Heart left ventricle (tissue), 16 donors: ENCODE results near the gene LCNL1. TPM values are rescaled to one million over a fixed set of nuclear protein-coding genes. Genes with fewer than 3 reads are reported as not detected.

ENCODE experiments used
- ATAC-seq, 4 donors: fragments of 200-7000 bp; cut with Tn5 transposase; one replicate each; pipeline ENCODE4 v1.9.1; 2020 to 2022; ENCODE audit warnings: moderate library complexity in 4 of 4, mild to moderate bottlenecking in 3 of 4, moderate number of reproducible peaks in 1 of 4
- DNase-seq, 5 donors: peaks; one replicate each; pipeline ENCODE4 v3.0.0-alpha.2; 2020
- H3K27ac ChIP-seq, 12 donors: fragments of 200-600 bp; sonication (generic) in 4 of 12; one replicate each; pipeline versions ENCODE4 v1.5.0 to v1.8.0; 2016 to 2022; ENCODE audit warnings: mild to moderate bottlenecking in 2 of 12
- H3K27me3 ChIP-seq, 9 donors: fragments of 200-600 bp; sonication (generic) in 2 of 9; one replicate each; pipeline versions ENCODE4 v1.5.1 to v1.8.0; 2016 to 2022; ENCODE audit warnings: mild to moderate bottlenecking in 3 of 9
- H3K36me3 ChIP-seq, 9 donors: fragments of 200-600 bp; sonication (generic) in 2 of 9; one replicate each; pipeline versions ENCODE4 v1.5.0 to v1.8.0; 2018 to 2022; ENCODE audit warnings: mild to moderate bottlenecking in 2 of 9
- H3K4me1 ChIP-seq, 12 donors: fragments of 200-600 bp; sonication (generic) in 4 of 12; one replicate each; pipeline versions ENCODE4 v1.5.0 to v1.8.0; 2016 to 2022; ENCODE audit warnings: mild to moderate bottlenecking in 3 of 12
- H3K4me3 ChIP-seq, 12 donors: fragments of 200-600 bp; sonication (generic) in 4 of 12; one replicate each; pipeline versions ENCODE4 v1.5.0 to v1.8.0; 2017 to 2022; ENCODE audit warnings: mild to moderate bottlenecking in 9 of 12, moderate library complexity in 4 of 12
- H3K9me3 ChIP-seq, 12 donors: fragments of 200-600 bp; sonication (generic) in 4 of 12; one replicate each; pipeline versions ENCODE4 v1.5.0 to v1.8.0; 2016 to 2022; ENCODE audit warnings: mild to moderate bottlenecking in 1 of 12
- CTCF ChIP-seq, 12 donors: fragments of 200-600 bp; sonication (generic) in 4 of 12; IDR thresholded peaks; one replicate each; pipeline versions ENCODE4 v1.5.0 to v1.8.0; 2018 to 2022; ENCODE audit warnings: antibody characterized with exemption in 12 of 12, mild to moderate bottlenecking in 5 of 12
- POLR2A ChIP-seq, 2 donors: fragments of 450-650 bp; IDR thresholded peaks; one replicate each; pipeline ENCODE4 v1.6.1; 2017; ENCODE audit warnings: antibody characterized with exemption in 2 of 2, mild to moderate bottlenecking in 2 of 2, moderate library complexity in 2 of 2
- WGBS, 4 donors: extraction: QIAGEN DNeasy Blood & Tissue Kit in 2 of 4; methylation state at CpG; one replicate each; pipeline versions ENCODE4 v1.1.5 to v1.1.7; 2013 to 2018; 5-methylcytosine and 5-hydroxymethylcytosine counted together
- intact Hi-C, 10 donors: fragments of 100-400 bp; cut with DNase I; formaldehyde crosslinking; loops; one replicate each; pipeline versions ENCODE4 v1.11.1 to v1.14.2; 2022
- polyA plus RNA-seq, 2 donors: library from polyadenylated mRNA; stranded (reverse); fragments of 200-250 nt; gene quantifications; one replicate each; pipeline ENCODE4 v1.2.3, GENCODE V29; 2013
- total RNA-seq, 9 donors: library from RNA; depleted of rRNA in 2 of 9; stranded (reverse); fragments of >200 nt in 2 of 9; fragmentation: NEBNext Ultra II Directional in 3 of 9; extraction: Animal tissue kit (Norgen Biotek cat#: 25700) in 3 of 9; gene quantifications; one replicate each; pipeline versions ENCODE4 v1.1.0 to v1.2.4, GENCODE V29; 2016 to 2023
- donor health status: ischemic (EF 13 %, LVEDD 7.1; RV severe dilation, severe dysfunction).
- donor health status: healthy with polysubstance abuse.
- donor health status: DM: no; HTN: yes; CAD: no.
- donor health status: DM: no; HTN: no; CAD: no.
- donor health status: ischemic (EF 25% LVEDD 6.9; RV normal size, moderate dysfunction).
- donor health status: ischemic (EF 25% LVEDD 5.7; RV mildly dilated, moderate dysfunction).
- donor health status: healthy.
- donor health status: DM: yes; HTN: yes; CAD: no.
- donor health status: ischemic (EF 35%, LVEDD 5.7; RV mildly dilated, moderate dysfunction).
- donor health status: nonischemic (EF 11% LVEDD 7.7; RV severe dilation, severe dysfunction).
- donor health status: DM: yes; HTN: yes; CAD: no.
- donor health status: PGD.
- donor health status: ischemic (EF 29% LVEDD 5.4; RV normal size, mild dysfunction).
- donor health status: nonischemic (EF 23%, LVEDD 6.1; RV moderate dilation, normal function).

LCNL1 gene
- total and polyA plus RNA-seq, 11 donors, result 0.14 to 14.9 (median 2.7) TPM

DNA sequence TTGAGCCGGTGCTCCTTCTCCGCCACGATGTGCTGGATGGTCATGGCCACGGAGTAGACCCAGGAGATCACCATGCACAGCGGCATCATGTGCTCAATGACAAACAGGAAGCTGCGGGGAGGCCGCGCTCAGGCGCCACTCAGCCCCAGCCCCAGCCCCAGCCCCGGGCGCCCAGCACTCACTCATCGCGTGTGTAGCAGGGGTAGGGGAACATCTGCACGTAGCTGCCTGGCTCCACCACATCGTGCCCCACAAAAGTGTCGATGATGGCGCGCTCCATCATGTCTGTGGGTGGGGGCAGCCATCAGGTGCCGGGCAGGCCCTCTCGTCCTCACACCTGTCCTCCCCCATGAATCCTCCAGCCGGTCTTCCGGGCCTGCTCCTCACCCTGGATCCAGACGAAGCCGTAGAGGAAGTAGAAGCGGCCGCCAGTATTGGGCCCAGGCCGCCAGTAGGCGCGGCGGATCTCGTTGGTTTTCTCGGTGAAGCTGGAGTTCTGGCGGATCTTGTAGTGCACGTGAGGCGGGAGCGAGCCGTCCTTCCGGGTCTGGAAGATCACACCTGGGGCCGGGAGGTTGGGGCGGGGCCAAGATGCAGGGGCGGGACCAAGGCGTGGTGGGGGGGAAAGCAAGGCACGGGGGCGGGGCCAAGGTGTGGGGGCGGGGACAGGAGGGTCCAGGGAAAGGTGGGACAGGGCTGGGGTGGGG is 35.2 kb downstream of the LCNL1 start:
- Histone ChIP-seq H3K27me3 (no peaks in the 10 kb centered on the region), H3K36me3 (peaks cover 0 to 73% (median 37%) of the 10 kb centered on the region in 9 donors), H3K9me3 (no peaks in the 10 kb centered on the region), H3K4me3 (no peak overlapping the region), H3K4me1 (no peaks in the 10 kb centered on the region), H3K27ac (no peak overlapping the region)
- TF ChIP-seq POLR2A (IDR thresholded peaks at IDR 0.05) (no peak), CTCF (IDR thresholded peaks at IDR 0.05) (no peak)
- no peak for DNase-seq
- ATAC-seq, result no peak
- intact Hi-C loops, result loop anchor here in 1 of 10 donors (5.0 kb wide), 1 partner anchor 191 kb away; no protein-coding TSS in a partner anchor
- 89 to 99% (median 94%) methylated on average over 17 to 45 of the region's 45 CpGs for WGBS, 4 donors

DNA sequence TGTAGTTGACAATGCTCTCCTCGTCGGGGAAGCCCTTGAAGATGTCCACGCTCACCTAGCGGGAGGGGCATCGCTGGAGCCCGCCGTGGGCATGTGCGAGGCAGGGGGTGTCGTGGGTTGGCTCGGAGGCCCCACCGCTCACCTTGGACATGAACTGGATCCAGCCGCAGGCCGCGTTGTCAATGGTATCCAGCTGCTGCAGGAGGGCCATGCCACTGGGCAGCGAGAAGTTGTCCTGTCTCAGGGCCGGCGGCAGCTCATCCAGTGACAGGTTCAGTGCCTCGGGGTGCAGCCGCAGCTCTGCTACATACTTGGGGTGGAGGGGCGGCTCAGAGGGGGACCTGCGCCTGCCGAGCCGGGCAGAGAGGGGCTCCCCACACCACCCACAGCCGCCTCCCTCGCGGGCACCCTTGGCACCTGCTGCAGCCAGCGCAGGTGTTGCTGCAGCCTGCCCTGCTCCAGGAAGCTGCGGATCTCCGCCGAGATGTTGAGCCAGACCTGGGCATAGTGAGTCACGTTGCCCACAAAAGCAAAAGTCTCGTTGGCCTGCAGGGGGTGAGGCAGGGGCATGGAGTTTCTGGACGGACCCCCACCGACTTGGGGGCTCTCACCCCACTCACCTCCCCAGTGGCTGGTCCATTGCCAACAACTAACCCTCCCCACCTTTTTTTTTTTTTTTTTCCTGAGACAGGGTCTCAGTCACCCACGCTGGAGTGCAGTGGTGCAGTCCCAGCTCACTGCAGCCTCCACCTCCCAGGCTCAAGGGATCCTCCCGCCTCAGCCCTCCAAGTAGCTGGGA is 36.2 kb downstream of the LCNL1 start:
- ATAC-seq (no peak), DNase-seq (no peak)
- Histone ChIP-seq H3K27me3 (no peaks in the 10 kb centered on the region), H3K36me3 (peaks cover 0 to 64% (median 37%) of the 10 kb centered on the region in 9 donors), H3K27ac (no peak overlapping the region), H3K9me3 (no peaks in the 10 kb centered on the region), H3K4me1 (no peaks in the 10 kb centered on the region), H3K4me3 (no peak overlapping the region)
- no peak for TF ChIP-seq CTCF (IDR thresholded peaks at IDR 0.05)
- TF ChIP-seq POLR2A (IDR thresholded peaks at IDR 0.05), result no peak
- WGBS, 4 donors, result 93 to 94% (median 94%) methylated on average over 23 to 36 of the region's 36 CpGs
- intact Hi-C loops, result loop anchor here in 1 of 10 donors (5.0 kb wide), 1 partner anchor 192 kb away; no protein-coding TSS in a partner anchor

GRCh38 chr9:137019891-137020683 is 37.3 kb downstream of the LCNL1 start:
- TF ChIP-seq POLR2A (IDR thresholded peaks at IDR 0.05) (no peak), CTCF (IDR thresholded peaks at IDR 0.05) (no peak)
- no peak overlapping the region for H3K27ac ChIP-seq
- H3K4me3 ChIP-seq, result no peak overlapping the region
- DNase-seq, result no peak
- H3K9me3 ChIP-seq, result no peaks in the 10 kb centered on the region
- H3K27me3 ChIP-seq, result no peaks in the 10 kb centered on the region
- no peak for ATAC-seq
- WGBS, 4 donors, result 94 to 97% (median 96%) methylated on average over 17 to 34 of the region's 34 CpGs
- H3K4me1 ChIP-seq, result no peaks in the 10 kb centered on the region
- peaks cover 0 to 53% (median 32%) of the 10 kb centered on the region in 9 donors for H3K36me3 ChIP-seq
- intact Hi-C loops, result loop anchor here in 2 of 10 donors (5.0 to 10.0 kb wide), 2 partner anchors 135 to 193 kb away; partner anchors contain the start of gene TRAF2 (in 1 of the 2)
